Fibroblast of the aortic adventitia (primary cell): ENCODE measurements around the gene SHD. TPM values are rescaled to one million over a fixed set of nuclear protein-coding genes. Genes with fewer than 3 reads are reported as not detected.
A peak's percentile ranks its signal among the peaks of the same experiment; 100 is the strongest.
"Not testable (repeated sequence)": the region's sequence is repeated elsewhere in the genome, so short reads cannot be mapped to it uniquely, and the experiment has no call there.

Experiments
- DNase-seq: peaks from one replicate; pipeline ENCODE4 v3.0.0-alpha.2; 2010; ENCODE audit warnings: low read depth
- H3K4me3 ChIP-seq: 2 replicates; pipeline ENCODE4 v1.5.1; 2011; ENCODE audit warnings: low read depth, mild to moderate bottlenecking, control low read depth, low read length, moderate library complexity
- CTCF ChIP-seq: IDR thresholded peaks from 2 replicates; pipeline ENCODE4 v1.5.1; 2011; ENCODE audit warnings: mild to moderate bottlenecking, low read length, control low read depth, inconsistent platforms; ENCODE audit not compliant: insufficient read depth
- total RNA-seq: library from RNA; depleted of rRNA; stranded (reverse); fragments of >200 nt; gene quantifications from 2 replicates; pipeline ENCODE4 v1.2.3, GENCODE V29; 2012; ENCODE audit warnings: low replicate concordance

The SHD gene
- total RNA-seq: not detected in 2 replicates

- no peak for DNase-seq
- no peak within 1 kb of the TSS for H3K4me3 ChIP-seq
- no peak for TF ChIP-seq CTCF
These were observed at the start of gene SHD for GRCh38 chr19:4278419-4279266. TSS of gene SHD (plus strand) at chr19:4279266. CDS start at chr19:4280064, 798 bp downstream.

- H3K4me3 ChIP-seq, DNase-seq: not testable (repeated sequence)
These were observed 48.8 kb upstream of the SHD start for GRCh38 chr19:4230237-4230636.

GRCh38 chr19:4231521-4231920 lies 47.5 kb upstream of the SHD start:
- not testable (repeated sequence) for DNase-seq, H3K4me3 ChIP-seq

GRCh38 chr19:4232139-4232538 lies 46.9 kb upstream of the SHD start:
- DNase-seq, H3K4me3 ChIP-seq: not testable (repeated sequence)

- no peak overlapping the region for H3K4me3 ChIP-seq
- no peak for TF ChIP-seq CTCF
- DNase-seq: no peak
These were observed 46.3 kb upstream of the SHD start for GRCh38 chr19:4232614-4233281.

GRCh38 chr19:4233282-4233853 lies 45.7 kb upstream of the SHD start:
- no peak overlapping the region for H3K4me3 ChIP-seq
- DNase-seq: peak; percentile 33
- peak; percentile 87 for TF ChIP-seq CTCF

GRCh38 chr19:4234142-4234861 lies 44.8 kb upstream of the SHD start:
- no peak overlapping the region for H3K4me3 ChIP-seq
- TF ChIP-seq CTCF: no peak
- no peak for DNase-seq

- no peak overlapping the region for H3K4me3 ChIP-seq
- no peak for TF ChIP-seq CTCF
- DNase-seq: no peak
These were observed 44.2 kb upstream of the SHD start for GRCh38 chr19:4234862-4235201.

- not testable (repeated sequence) for DNase-seq, H3K4me3 ChIP-seq
These were observed 41.6 kb upstream of the SHD start for GRCh38 chr19:4237510-4237909.
